B cell (primary cell): Measurements from ENCODE around the gene SH3D19.

Experiments used
- CTCF ChIP-seq: fragments of 200-600 bp; IDR thresholded peaks from one replicate; pipeline ENCODE4 v1.8.0; 2022; ENCODE audit warnings: antibody characterized with exemption, mild to moderate bottlenecking
- EZH2 ChIP-seq: IDR thresholded peaks from 2 replicates; pipeline ENCODE4 v1.6.1; 2012; ENCODE audit warnings: borderline replicate concordance, low read depth, mild to moderate bottlenecking, moderate library complexity, low read length; ENCODE audit not compliant: insufficient read depth, poor library complexity, severe bottlenecking

- TF ChIP-seq CTCF (no peak), EZH2 (no peak)
These were observed 34.2 kb upstream of the SH3D19 start for GRCh38 chr4:151359576-151359975.
